K562 (cell line): ENCODE results near the gene PLPPR1. TPM values are rescaled to one million over a fixed set of nuclear protein-coding genes. Genes with fewer than 3 reads are reported as not detected.

Experiments used
- ATAC-seq: fragments of 200-7000 bp; cut with Tn5 transposase; 3 replicates; pipeline ENCODE4 v1.9.1; 2020; ENCODE audit warnings: moderate library complexity
- BruUV-seq: library from RNA; stranded (reverse); fragments of 400-500 nt; replicated peaks from 2 replicates; lab custom pipeline; 2021; lab: Mats Ljungman, UMichigan
- CTCF ChIA-PET: fragments of 300-600 bp; formaldehyde crosslinking; extraction: SDS; loops from one replicate; lab custom pipeline; 2021; ENCODE audit warnings: low intra/inter-chr PET ratio; lab: Yijun Ruan, JAX
- POLR2A ChIA-PET: fragments of 300-600, 350-650 bp; sonication (Branson Sonifier 250); formaldehyde crosslinking; extraction: SDS; loops from one replicate; lab custom pipeline; 2021; ENCODE audit warnings: antibody characterized with exemption, inconsistent platforms; lab: Yijun Ruan, JAX
- DNase-seq, 4 experiments: peaks; one replicate each; pipeline versions ENCODE4 v3.0.0 to v3.0.0-alpha.2; 2011 to 2018; ENCODE audit warnings: low spot score in 3 of 4, mixed read lengths in 3 of 4; ENCODE audit errors: extremely low read depth in 1 of 4
- FAIRE-seq: peaks from 2 replicates; lab custom pipeline; 2011; peaks lifted over from hg19 to GRCh38; lab: Jason Lieb, UNC
- H2AFZ ChIP-seq: 2 replicates; pipeline ENCODE4 v1.6.0; 2011; ENCODE audit warnings: low read depth, low read length, control low read depth, inconsistent platforms
- H3K27ac ChIP-seq: fragments of 200-600 bp; 3 replicates; pipeline ENCODE4 v1.8.0; 2011; ENCODE audit warnings: low read depth, mild to moderate bottlenecking, control low read depth, inconsistent platforms, low read length, moderate library complexity, mixed read lengths; ENCODE audit errors: extremely low read depth
- H3K27me3 ChIP-seq, 2 experiments: fragments of 300-600 bp in 1 of 2; 2 replicates in 1 of 2; 3 replicates in 1 of 2; pipeline versions ENCODE4 v1.6.0 to v1.8.0; 2011; ENCODE audit warnings: inconsistent platforms in 2 of 2, low read length in 2 of 2, mild to moderate bottlenecking in 1 of 2, mixed read lengths in 1 of 2, moderate library complexity in 1 of 2; ENCODE audit not compliant: control insufficient read depth in 2 of 2, insufficient read depth in 2 of 2
- H3K36me3 ChIP-seq: fragments of 300-600 bp; 3 replicates; pipeline ENCODE4 v1.8.0; 2011; ENCODE audit warnings: mild to moderate bottlenecking, low read length, inconsistent platforms; ENCODE audit not compliant: control insufficient read depth, insufficient read depth
- H3K4me1 ChIP-seq, 2 experiments: fragments of 200-600 bp in 1 of 2; replicated peaks in 1 of 2; 2 replicates in 1 of 2; 3 replicates in 1 of 2; pipeline versions ENCODE4 v1.5.1 to v1.8.0; 2011; ENCODE audit warnings: inconsistent platforms in 2 of 2, low read length in 2 of 2, mild to moderate bottlenecking in 1 of 2, mixed read lengths in 1 of 2, moderate library complexity in 1 of 2; ENCODE audit not compliant: control insufficient read depth in 2 of 2, insufficient read depth in 2 of 2
- H3K4me2 ChIP-seq: 2 replicates; pipeline ENCODE4 v1.6.1; 2011; ENCODE audit warnings: low read length, control low read depth, inconsistent platforms, mixed read lengths; ENCODE audit not compliant: insufficient read depth
- H3K4me3 ChIP-seq: fragments of 200-600 bp; sonication (generic), shearing (Covaris generic); 2 replicates; pipeline ENCODE4 v1.5.1; 2016; ENCODE audit warnings: control low read depth, inconsistent platforms
- H3K79me2 ChIP-seq: fragments of 200-600 bp; 3 replicates; pipeline ENCODE4 v1.8.0; 2011; ENCODE audit warnings: low read length, inconsistent platforms; ENCODE audit not compliant: control insufficient read depth, insufficient read depth
- H3K9ac ChIP-seq, 2 experiments: 2 replicates each; pipeline versions ENCODE4 v1.6.0 to v1.6.1; 2011; ENCODE audit warnings: low read depth in 2 of 2, low read length in 2 of 2, control low read depth in 1 of 2, inconsistent platforms in 1 of 2, mild to moderate bottlenecking in 1 of 2, mixed read lengths in 1 of 2; ENCODE audit not compliant: insufficient read depth in 1 of 2
- H3K9me1 ChIP-seq: one replicate; pipeline ENCODE4 v1.6.0; 2011; ENCODE audit warnings: inconsistent platforms, mild to moderate bottlenecking, low read length, moderate library complexity; ENCODE audit not compliant: control insufficient read depth, insufficient read depth
- H3K9me3 ChIP-seq: replicated peaks from 2 replicates; pipeline ENCODE4 v1.5.1; 2011; ENCODE audit warnings: low read depth, low read length, inconsistent platforms; ENCODE audit not compliant: control insufficient read depth, insufficient read depth
- H4K20me1 ChIP-seq: replicated peaks from 2 replicates; pipeline ENCODE4 v1.6.1; 2011; ENCODE audit warnings: low read length, inconsistent platforms, mixed read lengths; ENCODE audit not compliant: control insufficient read depth, insufficient read depth
- BACH1 ChIP-seq: fragments of 200-800 bp; sonication (Bioruptor generic); IDR thresholded peaks from 2 replicates; pipeline ENCODE4 v1.6.1; 2016; ENCODE audit warnings: missing genetic modification characterization, missing compliant biosample characterization
- CREB1 ChIP-seq, 2 experiments: sonication (generic) in 1 of 2; formaldehyde crosslinking in 1 of 2; IDR thresholded peaks; 2 replicates each; pipeline versions ENCODE4 v1.6.1 to v1.8.0; 2012 to 2022; ENCODE audit warnings: inconsistent platforms in 1 of 2, mild to moderate bottlenecking in 1 of 2, missing genetic modification reagents in 1 of 2, moderate library complexity in 1 of 2
- ELF1 ChIP-seq: fragments of 200-800 bp; sonication (Bioruptor generic); IDR thresholded peaks from 2 replicates; pipeline ENCODE4 v1.6.1; 2016; ENCODE audit warnings: missing genetic modification characterization, missing compliant biosample characterization
- EP300 ChIP-seq: IDR thresholded peaks from 2 replicates; pipeline ENCODE4 v1.6.1; 2012; ENCODE audit warnings: low read length, improper control_type of control experiment
- FIP1L1 ChIP-seq: fragments of 200-400 bp; formaldehyde crosslinking; IDR thresholded peaks from 2 replicates; pipeline ENCODE4 v1.6.1; 2018; ENCODE audit warnings: mild to moderate bottlenecking, low read depth, low read length; ENCODE audit not compliant: poor library complexity, severe bottlenecking
- JUNB ChIP-seq: fragments of 450-650 bp; formaldehyde crosslinking; conservative IDR thresholded peaks from 2 replicates; pipeline ENCODE4 v1.4.0; 2020; ENCODE audit warnings: mild to moderate bottlenecking
- L3MBTL2 ChIP-seq: fragments of 450-650 bp; IDR thresholded peaks from 2 replicates; pipeline ENCODE4 v1.6.1; 2016; ENCODE audit warnings: mild to moderate bottlenecking, moderate library complexity
- MAZ ChIP-seq, 2 experiments: fragments of 450-650 bp in 1 of 2; sonication (generic) in 1 of 2; formaldehyde crosslinking; IDR thresholded peaks in 1 of 2; conservative IDR thresholded peaks in 1 of 2; 2 replicates each; pipeline versions ENCODE4 v1.4.0 to v1.5.0; 2020; ENCODE audit warnings: mild to moderate bottlenecking in 1 of 2, missing genetic modification reagents in 1 of 2
- MCM2 ChIP-seq: fragments of 450-650 bp; IDR thresholded peaks from 2 replicates; pipeline ENCODE4 v1.6.1; 2017; ENCODE audit warnings: low read depth, mild to moderate bottlenecking
- MEF2A ChIP-seq: IDR thresholded peaks from 2 replicates; pipeline ENCODE4 v1.6.1; 2011; ENCODE audit warnings: low read depth, mild to moderate bottlenecking, low read length, moderate library complexity; ENCODE audit not compliant: control insufficient read depth
- RB1 ChIP-seq: fragments of 450-650 bp; IDR thresholded peaks from 2 replicates; pipeline ENCODE4 v1.6.1; 2017; ENCODE audit warnings: low read depth, mild to moderate bottlenecking
- RCOR1 ChIP-seq, 2 experiments: IDR thresholded peaks; 2 replicates each; pipeline ENCODE4 v1.6.1; 2012; ENCODE audit warnings: low read depth in 2 of 2, low read length in 2 of 2, borderline replicate concordance in 1 of 2, improper control_type of control experiment in 1 of 2
- ZEB2 ChIP-seq: fragments of 450-650 bp; IDR thresholded peaks from 2 replicates; pipeline ENCODE4 v1.6.1; 2016
- ZFP36 ChIP-seq: fragments of 150-350 bp; IDR thresholded peaks from 2 replicates; pipeline ENCODE4 v1.6.1; 2018; ENCODE audit warnings: low read length, low read depth; ENCODE audit not compliant: partially characterized antibody
- ZNF146 ChIP-seq: IDR thresholded peaks from one replicate; pipeline ENCODE4 v1.6.1; 2018; ENCODE audit warnings: missing compliant biosample characterization; ENCODE audit not compliant: unreplicated experiment
- ZNF212 ChIP-seq: fragments of 450-650 bp; formaldehyde crosslinking; IDR thresholded peaks from 2 replicates; pipeline ENCODE4 v1.4.0; 2020; ENCODE audit warnings: mild to moderate bottlenecking
- ZNF41 ChIP-seq: fragments of 250-450 bp; sonication (Bioruptor Pico); conservative IDR thresholded peaks from 2 replicates; pipeline ENCODE4 v1.4.0; 2020; ENCODE audit warnings: mild to moderate bottlenecking
- ZNF79 ChIP-seq: fragments of 250-450 bp; sonication (Bioruptor Pico); IDR thresholded peaks from 2 replicates; pipeline ENCODE4 v1.4.0; 2020; ENCODE audit warnings: low read depth, mild to moderate bottlenecking, moderate library complexity
- WGBS: fragments of 100-300 bp; shearing (Covaris generic); methylation state at CpG from one replicate; pipeline ENCODE4 v1.1.6; 2016; ENCODE audit warnings: low coverage, mixed read lengths; ENCODE audit not compliant: insufficient coverage; ENCODE audit errors: missing lambda C conversion rate; 5-methylcytosine and 5-hydroxymethylcytosine counted together
- in situ Hi-C: fragments of 300-500 bp; cut with MboI; formaldehyde crosslinking; loops from 4 replicates; pipeline ENCODE4 v1.15.0; 2018; ENCODE audit warnings: inconsistent platforms, mixed read lengths
- intact Hi-C: fragments of 100-400 bp; cut with micrococcal nuclease; formaldehyde crosslinking; loops from 2 replicates; pipeline ENCODE4 v1.14.2; 2022
- polyA plus RNA-seq, 8 experiments: library from polyadenylated mRNA; depleted of rRNA in 4 of 8; stranded (reverse) in 5 of 8; unstranded in 3 of 8; fragments of >200 nt; fragmentation: Nextera tagmentation in 2 of 8; fragmentation: Illumina TruSeq in 1 of 8; extraction: Ambion mirVana in 2 of 8; extraction: Trizol in 1 of 8; gene quantifications; 2 replicates each; pipeline versions ENCODE4 v1.2.1 to v1.2.3, GENCODE V29; 2011 to 2014; ENCODE audit warnings: inconsistent platforms in 1 of 8, missing spikeins in 1 of 8
- total RNA-seq, 7 experiments: library from RNA; depleted of rRNA in 6 of 7; stranded (reverse); fragments of >200 nt in 6 of 7; fragmentation: Illumina TruSeq in 2 of 7; extraction: Trizol in 2 of 7; gene quantifications; 2 replicates each; pipeline versions ENCODE4 v1.2.1 to v1.2.3, GENCODE V29; 2011 to 2021; ENCODE audit warnings: low replicate concordance in 1 of 7
- TF ChIP-seq, protein P1 (sequence below): fragments of 250-450 bp; sonication (Bioruptor Pico); IDR thresholded peaks from 2 replicates; pipeline ENCODE4 v1.8.0; 2021; ENCODE audit warnings: mild to moderate bottlenecking, moderate library complexity
- TF ChIP-seq, protein P2 (sequence below): fragments of 200-800 bp; sonication (Bioruptor generic); IDR thresholded peaks from 2 replicates; pipeline ENCODE4 v1.6.1; 2017; ENCODE audit warnings: missing genetic modification characterization, missing compliant biosample characterization

PLPPR1 gene
- total and polyA plus RNA-seq, 9 of the 15 experiments (the other 6 are each of a cell fraction or from before 2014, with no cell fraction given): not detected

DNA sequence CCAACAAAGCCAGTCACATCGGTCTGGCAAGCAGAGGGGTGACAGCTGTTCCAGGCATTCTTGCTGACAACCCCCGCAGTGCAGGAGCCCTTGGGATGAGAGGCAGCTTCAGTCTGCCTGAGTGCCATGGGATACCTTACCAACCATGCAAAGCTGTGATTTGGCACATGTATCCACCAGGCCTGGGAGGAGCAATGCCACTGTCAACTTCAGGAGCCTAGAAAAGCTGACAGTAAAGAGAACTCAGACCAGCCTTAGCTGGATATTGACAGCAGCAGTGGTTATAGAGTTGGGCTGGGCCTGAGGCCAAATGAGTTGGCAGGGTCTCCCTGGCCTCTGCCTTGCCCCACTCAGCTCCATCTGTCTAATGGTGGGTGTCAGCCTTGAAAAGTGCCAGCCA is 10.1 kb upstream of the PLPPR1 start:
- no TSS peak for BruUV-seq
- WGBS: 0% methylated on average over 1 of the region's 2 CpGs

DNA sequence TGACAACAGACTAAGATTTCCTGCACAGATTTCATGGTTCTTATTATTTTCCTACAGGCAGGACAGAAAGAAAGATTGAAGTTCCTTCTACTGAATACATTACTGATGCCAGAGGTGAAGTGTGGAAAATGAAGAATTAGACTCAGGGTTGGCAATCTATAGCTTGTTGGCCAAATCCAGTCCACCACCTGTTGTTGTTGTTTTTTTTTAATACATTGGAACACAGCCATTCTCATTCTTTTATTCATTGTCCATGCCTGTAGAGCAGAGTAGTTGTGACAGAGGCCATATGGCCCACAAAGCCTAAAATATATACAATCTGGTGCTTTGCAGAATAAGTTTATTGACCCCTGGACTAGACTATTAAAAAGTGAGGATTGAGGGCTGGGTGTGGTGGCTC is 5.8 kb upstream of the PLPPR1 start:
- no peak for FAIRE-seq
- POLR2A ChIA-PET: no interaction called here
- no peak for TF ChIP-seq RB1
- no peak for TF ChIP-seq ZFP36
- TF ChIP-seq ZEB2: no peak
- no peak for TF ChIP-seq ZNF212 (CRISPR knock-in tag)
- TF ChIP-seq EP300: no peak
- TF ChIP-seq JUNB (CRISPR knock-in tag): no peak
- no peak for TF ChIP-seq MEF2A
- no peak for TF ChIP-seq MCM2
- no peak for TF ChIP-seq ELF1 (tag)
- TF ChIP-seq, protein P1, sequence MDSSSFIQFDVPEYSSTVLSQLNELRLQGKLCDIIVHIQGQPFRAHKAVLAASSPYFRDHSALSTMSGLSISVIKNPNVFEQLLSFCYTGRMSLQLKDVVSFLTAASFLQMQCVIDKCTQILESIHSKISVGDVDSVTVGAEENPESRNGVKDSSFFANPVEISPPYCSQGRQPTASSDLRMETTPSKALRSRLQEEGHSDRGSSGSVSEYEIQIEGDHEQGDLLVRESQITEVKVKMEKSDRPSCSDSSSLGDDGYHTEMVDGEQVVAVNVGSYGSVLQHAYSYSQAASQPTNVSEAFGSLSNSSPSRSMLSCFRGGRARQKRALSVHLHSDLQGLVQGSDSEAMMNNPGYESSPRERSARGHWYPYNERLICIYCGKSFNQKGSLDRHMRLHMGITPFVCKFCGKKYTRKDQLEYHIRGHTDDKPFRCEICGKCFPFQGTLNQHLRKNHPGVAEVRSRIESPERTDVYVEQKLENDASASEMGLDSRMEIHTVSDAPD (CRISPR knock-in tag): no peak
- no peak for TF ChIP-seq FIP1L1
- no peak for TF ChIP-seq ZNF79 (CRISPR knock-in tag)

More for the DNA sequence above, 10.1 kb upstream of the PLPPR1 start:
- POLR2A ChIA-PET: no interaction called here
- H3K9me1 ChIP-seq: no peaks in the 10 kb centered on the region
- H3K4me2 ChIP-seq: no peak overlapping the region
- no peak overlapping the region for H3K27ac ChIP-seq
- in situ Hi-C loops: no loop called here
- CTCF ChIA-PET: no interaction called here
- H4K20me1 ChIP-seq: no peaks in the 10 kb centered on the region
- H3K4me1 ChIP-seq: no peaks in the 10 kb centered on the region
- H3K36me3 ChIP-seq: no peaks in the 10 kb centered on the region
- intact Hi-C loops: no loop called here
- no peak for ATAC-seq
- no peaks in the 10 kb centered on the region for H3K27me3 ChIP-seq
- H3K4me3 ChIP-seq: no peak overlapping the region
- no peak for DNase-seq
- H3K9me3 ChIP-seq: no peaks in the 10 kb centered on the region; the same call in 1 of the 2 replicates
- H3K79me2 ChIP-seq: no peaks in the 10 kb centered on the region
- no peak for TF ChIP-seq RCOR1 (IDR thresholded peaks at IDR 0.05; ENCODE audit: borderline replicate concordance in 1 of 2, low read depth in 2 of 2, low read length in 2 of 2)
- TF ChIP-seq, protein P2, sequence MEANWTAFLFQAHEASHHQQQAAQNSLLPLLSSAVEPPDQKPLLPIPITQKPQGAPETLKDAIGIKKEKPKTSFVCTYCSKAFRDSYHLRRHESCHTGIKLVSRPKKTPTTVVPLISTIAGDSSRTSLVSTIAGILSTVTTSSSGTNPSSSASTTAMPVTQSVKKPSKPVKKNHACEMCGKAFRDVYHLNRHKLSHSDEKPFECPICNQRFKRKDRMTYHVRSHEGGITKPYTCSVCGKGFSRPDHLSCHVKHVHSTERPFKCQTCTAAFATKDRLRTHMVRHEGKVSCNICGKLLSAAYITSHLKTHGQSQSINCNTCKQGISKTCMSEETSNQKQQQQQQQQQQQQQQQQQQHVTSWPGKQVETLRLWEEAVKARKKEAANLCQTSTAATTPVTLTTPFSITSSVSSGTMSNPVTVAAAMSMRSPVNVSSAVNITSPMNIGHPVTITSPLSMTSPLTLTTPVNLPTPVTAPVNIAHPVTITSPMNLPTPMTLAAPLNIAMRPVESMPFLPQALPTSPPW (CRISPR knock-in tag): no peak
- TF ChIP-seq BACH1 (tag): no peak
- no peak for TF ChIP-seq L3MBTL2
- TF ChIP-seq CREB1 (IDR thresholded peaks at IDR 0.05): no peak
- TF ChIP-seq CREB1 (CRISPR knock-in tag; IDR thresholded peaks at IDR 0.05): no peak
- TF ChIP-seq ZNF146 (CRISPR knock-in tag): no peak
- no peak for TF ChIP-seq MAZ (CRISPR knock-in tag; conservative IDR thresholded peaks at IDR 0.05 in 1 of 2, IDR thresholded peaks at IDR 0.05 in 1 of 2)
- TF ChIP-seq ZNF41 (CRISPR knock-in tag): no peak
- H3K9ac ChIP-seq: no peak overlapping the region
- FAIRE-seq: no peak
- H2AFZ ChIP-seq: no peak overlapping the region

More for the DNA sequence above, 5.8 kb upstream of the PLPPR1 start:
- Histone ChIP-seq H3K4me2 (no peak overlapping the region), H3K27me3 (no peaks in the 10 kb centered on the region), H4K20me1 (no peaks in the 10 kb centered on the region), H3K79me2 (no peaks in the 10 kb centered on the region), H3K9me1 (no peaks in the 10 kb centered on the region), H3K4me3 (no peak overlapping the region), H3K9ac (no peak overlapping the region), H3K9me3 (no peaks in the 10 kb centered on the region), H3K27ac (no peak overlapping the region), H3K36me3 (no peaks in the 10 kb centered on the region), H2AFZ (no peak overlapping the region), H3K4me1 (no peaks in the 10 kb centered on the region)
- DNase-seq (no peak), ATAC-seq (no peak)
- no TSS peak for BruUV-seq
- intact Hi-C loops: no loop called here
- in situ Hi-C loops: no loop called here
- CTCF ChIA-PET: no interaction called here
